Measurements from ENCODE around the gene RASSF5.
"Not testable (repeated sequence)": the region's sequence is repeated elsewhere in the genome, so short reads cannot be mapped to it uniquely, and the experiment has no call there.

Gene RASSF5

DNA sequence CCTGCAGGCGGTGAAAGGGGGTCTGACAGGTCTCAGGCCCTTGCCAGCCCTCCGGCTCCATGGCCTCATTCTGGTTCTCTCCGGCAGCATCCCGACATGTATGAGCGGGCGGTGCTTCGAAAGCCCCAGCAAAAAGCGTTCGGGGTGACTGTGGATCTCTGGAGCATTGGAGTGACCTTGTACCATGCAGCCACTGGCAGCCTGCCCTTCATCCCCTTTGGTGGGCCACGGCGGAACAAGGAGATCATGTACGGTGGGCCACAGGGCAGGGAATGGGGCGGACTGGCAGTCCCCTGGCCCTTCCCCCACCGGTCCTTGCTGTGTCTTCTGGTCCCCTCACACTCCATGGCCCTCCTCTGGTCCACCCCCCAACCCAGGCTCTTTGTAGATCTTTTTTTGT is 30.7 kb upstream of the RASSF5 start:
- DNase-seq (ENCODE audit: low read depth) = no peak

DNA sequence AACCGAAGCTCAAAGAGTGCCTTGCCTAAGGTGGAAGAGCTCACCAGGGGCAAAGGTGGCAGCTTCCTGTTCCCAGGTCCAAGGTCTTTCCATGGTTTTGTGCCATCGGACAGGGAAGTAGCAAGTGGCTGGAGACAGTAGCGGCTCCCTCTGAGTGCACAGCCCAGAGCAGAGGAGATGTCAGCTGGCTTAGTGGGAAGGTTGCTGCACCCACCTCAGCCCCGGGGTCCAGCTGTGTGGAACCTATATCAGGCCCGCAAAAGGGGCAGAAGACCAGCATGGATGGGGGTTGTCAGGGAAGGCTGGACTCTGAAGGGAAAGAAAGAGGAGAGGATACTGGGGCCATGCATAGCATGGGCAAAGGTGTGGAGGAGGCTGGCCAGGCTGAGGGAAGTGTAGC is 30.2 kb upstream of the RASSF5 start:
- no peak for DNase-seq (ENCODE audit: low read depth)

DNA sequence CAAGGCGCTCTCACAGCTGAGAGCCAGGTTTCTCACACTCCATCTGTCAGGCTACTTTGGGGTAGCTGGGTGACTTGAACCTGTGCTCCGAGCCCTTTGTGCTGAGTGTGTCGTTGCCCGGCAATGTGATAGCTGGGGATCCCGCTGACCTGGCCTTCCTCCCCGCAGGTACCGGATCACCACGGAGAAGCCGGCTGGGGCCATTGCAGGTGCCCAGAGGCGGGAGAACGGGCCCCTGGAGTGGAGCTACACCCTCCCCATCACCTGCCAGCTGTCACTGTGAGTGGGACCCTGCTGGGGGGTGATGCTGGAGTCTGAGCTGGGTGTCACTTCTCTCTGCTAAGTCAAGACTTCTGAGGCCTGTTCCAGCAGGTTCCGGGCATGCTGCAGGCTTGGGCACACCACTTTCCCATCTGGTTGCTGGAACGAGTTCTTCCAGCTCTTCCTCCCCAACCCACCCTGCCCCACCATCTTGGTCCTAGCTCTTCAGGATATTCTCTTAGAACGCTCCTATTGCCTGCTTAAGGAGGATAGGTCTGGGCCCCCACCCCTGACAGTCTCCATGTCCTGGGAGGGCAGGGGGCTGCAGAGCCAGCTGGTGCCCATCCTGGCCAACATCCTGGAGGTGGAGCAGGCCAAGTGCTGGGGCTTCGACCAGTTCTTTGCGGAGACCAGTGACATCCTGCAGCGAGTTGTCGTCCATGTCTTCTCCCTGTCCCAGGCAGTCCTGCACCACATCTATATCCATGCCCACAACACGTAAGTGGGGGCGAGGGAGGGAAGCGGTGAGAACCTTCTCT is 29.6 kb upstream of the RASSF5 start:
- DNase-seq (ENCODE audit: low read depth) = no peak

DNA sequence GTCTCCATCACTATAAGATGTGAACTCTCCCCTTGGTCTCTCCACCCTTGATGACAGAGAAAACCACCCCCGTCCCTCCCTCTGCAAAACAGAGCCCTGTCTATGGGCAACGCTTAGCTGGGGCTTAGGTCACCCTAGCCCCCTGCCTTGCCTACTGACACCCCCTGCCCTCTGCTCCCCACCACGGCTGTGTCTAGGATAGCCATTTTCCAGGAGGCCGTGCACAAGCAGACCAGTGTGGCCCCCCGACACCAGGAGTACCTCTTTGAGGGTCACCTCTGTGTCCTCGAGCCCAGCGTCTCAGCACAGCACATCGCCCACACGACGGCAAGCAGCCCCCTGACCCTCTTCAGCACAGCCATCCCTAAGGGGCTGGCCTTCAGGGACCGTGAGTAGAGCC is 28.6 kb upstream of the RASSF5 start:
- DNase-seq (ENCODE audit: low read depth) = no peak

DNA sequence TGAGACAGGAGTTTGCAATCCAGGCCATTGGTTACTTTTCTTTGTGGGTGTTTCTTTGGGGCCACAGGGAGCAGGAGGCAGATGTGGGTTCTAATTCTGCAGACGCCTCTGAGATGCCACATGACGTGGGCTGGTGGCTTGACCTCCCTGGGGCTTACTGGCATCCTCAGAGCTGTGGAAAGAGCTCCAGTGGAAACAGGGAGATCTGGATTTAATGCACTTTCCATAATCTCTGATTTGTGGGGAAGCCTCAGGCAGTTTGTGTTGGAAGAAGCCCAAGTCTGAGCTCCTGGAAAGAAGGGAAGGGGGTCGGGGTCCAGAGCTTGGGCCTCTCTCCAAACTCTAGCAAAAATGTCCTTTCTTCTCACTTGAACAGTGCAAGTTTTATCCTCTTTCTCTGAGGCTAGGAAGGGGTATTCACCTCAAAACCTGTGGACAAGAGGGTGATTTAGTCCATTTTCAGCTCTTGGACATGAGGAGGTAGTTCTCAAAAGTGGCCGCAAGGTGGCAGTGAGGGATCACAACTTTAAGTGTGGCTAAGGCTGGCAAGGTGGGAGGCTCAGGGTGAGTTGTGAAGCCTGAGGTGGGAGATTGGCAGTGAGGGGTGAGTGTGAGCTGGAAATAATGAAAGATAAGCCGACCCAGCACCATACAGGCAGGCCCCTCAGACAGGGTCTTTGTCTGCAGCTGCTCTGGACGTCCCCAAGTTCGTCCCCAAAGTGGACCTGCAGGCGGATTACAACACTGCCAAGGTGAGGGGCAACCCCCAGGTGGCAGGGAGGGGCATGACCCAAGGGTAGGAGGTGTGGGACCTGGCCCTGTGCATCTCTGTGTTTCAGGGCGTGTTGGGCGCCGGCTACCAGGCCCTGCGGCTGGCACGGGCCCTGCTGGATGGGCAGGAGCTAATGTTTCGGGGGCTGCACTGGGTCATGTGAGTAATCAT is 27.9 kb upstream of the RASSF5 start:
- DNase-seq (ENCODE audit: low read depth) = peak; percentile 81

DNA sequence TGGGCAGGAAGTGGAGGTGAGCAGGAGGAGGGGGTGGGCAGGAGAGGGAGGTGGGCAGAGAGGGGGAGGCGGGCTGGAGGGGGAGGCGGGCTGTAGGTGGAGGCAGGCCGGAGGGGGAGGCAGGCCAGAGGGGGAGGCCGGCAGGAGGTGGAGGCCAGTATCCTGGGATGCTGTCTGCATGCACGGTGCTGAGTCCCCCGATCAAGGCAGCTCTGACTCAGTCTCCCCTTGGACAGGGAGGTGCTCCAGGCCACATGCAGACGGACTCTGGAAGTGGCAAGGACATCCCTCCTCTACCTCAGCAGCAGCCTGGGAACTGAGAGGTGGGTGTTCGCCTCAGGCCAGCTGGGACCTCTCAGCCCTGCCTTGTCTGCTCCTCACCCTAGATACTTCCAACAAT is 27.1 kb upstream of the RASSF5 start:
- DNase-seq (ENCODE audit: low read depth) = no peak

DNA sequence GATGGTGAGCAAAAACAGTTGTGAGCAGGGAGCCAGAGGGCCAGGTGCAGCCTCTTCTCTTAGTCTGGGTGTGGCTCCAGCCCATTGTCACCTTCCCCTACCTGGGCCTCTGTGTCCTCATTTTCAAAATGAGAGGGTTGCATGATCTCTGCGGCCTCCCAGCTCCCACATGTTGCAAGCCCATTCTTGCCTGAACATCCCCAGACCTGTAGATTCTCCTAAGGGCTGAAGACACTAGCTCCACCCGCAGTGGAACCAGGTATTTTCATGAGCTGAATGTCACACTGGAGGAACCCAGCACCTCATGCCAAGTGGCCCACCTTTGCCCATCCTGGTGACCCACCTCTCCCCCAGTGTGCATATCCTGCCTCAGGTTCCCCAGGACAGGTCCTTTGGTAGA is 24.7 kb upstream of the RASSF5 start:
- DNase-seq (ENCODE audit: low read depth) = no peak

DNA sequence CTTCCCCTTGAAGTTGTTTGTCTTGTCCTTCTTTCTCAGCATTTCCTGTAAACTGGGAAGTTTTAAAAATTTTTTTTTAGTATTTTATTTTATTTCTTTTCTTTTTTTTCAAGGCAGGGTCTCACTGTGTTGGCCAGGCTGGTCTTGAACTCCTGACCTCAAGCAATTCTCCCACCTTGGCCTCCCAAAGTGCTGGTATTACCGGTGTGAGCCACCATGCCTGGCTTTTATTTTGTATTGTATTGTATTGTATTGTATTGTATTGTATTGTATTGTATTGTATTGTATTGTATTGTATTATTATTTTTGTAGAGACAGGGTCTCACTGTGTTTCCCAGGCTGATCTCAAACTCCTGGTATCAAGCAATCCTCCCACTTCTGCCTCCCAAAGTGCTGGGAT is 23.5 kb upstream of the RASSF5 start:
- not testable (repeated sequence) for DNase-seq (ENCODE audit: low read depth)

DNA sequence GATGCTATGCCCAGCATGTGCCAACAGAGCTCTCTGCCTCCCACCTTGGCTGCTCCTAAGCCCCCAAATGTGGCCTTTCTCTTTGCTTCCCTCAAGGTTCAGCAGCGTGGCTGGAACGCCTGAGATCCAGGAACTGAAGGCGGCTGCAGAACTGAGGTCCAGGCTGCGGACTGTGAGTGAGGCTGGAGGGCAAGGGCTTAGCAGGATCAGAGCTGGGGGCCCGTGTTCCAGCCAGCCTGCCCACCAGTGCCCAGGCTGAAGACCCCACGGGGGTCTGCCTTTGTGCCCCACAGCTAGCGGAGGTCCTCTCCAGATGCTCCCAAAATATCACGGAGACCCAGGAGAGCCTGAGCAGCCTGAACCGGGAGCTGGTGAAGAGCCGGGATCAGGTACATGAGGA is 22.4 kb upstream of the RASSF5 start:
- DNase-seq (ENCODE audit: low read depth) = no peak

DNA sequence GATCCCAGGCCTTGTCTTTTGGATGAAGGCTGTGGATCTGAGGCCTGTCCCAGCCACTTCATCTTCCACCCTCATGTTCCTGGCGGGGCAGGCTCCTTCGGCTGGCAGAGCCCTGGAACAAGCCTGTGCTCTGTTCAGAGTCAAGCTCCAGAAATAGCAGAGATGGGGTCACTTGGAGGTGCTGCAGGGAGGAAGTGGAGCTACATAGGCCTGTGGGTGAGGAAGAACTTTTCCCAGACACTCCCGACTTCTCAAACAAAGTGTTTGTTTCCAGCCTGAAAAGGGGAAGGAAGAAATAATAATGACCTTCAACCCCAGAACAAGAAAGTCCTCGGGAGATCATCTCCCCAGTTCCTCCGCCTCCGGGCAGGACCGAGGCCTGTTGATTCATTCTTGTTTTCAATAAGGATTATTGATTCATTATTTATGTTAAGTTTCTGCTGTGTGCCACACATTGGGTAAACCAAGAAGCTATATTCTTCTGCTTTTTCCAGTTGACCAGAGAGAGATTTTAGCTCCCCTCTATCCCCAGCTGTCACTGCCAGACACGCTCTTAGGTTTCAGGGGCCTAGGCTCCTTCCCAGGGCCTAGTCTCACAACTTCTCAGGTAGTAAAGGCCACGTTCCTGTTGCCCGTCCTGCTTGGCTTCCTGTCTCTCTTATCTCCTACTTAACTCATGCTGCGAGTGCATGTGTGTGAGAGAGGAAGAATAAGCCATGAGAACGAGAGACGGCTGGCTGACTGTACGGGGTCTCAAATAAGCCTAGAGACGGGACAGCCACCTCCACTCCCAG is 20.1 kb upstream of the RASSF5 start:
- no peak for DNase-seq (ENCODE audit: low read depth)

DNA sequence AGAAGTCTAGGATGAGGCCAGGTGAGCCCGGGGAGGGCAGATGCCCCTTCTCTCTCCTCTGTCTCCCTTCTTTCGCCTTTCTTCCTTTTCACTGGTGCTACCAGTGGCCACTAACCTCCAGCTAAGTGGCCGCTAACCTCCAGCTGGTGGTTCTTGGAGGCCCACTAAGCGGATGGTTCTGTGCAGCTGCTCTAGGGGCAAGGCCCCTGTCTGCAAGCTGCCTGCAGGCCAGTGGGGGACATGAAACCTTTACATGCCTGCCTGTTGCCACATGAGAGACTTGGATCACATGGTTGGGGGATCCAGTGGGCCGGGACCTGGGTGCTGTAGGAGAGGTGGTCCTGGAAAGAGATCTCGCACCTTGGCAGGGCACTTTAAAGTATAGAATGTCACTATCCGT is 19.4 kb upstream of the RASSF5 start:
- DNase-seq (ENCODE audit: low read depth) = no peak

DNA sequence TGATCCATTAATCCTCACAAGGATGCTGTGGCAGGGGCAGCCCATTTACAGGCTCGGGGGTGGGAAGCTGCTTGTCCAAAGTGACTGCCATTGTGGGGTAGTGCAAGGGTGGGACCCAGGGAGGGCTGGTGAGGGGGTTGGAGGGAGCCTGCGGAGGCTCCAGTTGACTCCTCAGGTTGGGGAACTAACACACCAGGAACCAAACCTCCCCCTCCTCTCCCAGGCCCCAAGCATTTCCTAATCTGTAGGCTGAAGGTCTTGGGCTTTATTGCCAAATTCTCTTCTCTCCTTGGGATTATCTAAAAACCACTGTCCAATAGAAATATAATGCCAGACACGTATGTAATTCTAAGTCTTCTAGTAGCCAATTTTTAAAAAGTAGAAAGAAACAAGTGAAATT is 18.9 kb upstream of the RASSF5 start:
- DNase-seq (ENCODE audit: low read depth) = no peak

DNA sequence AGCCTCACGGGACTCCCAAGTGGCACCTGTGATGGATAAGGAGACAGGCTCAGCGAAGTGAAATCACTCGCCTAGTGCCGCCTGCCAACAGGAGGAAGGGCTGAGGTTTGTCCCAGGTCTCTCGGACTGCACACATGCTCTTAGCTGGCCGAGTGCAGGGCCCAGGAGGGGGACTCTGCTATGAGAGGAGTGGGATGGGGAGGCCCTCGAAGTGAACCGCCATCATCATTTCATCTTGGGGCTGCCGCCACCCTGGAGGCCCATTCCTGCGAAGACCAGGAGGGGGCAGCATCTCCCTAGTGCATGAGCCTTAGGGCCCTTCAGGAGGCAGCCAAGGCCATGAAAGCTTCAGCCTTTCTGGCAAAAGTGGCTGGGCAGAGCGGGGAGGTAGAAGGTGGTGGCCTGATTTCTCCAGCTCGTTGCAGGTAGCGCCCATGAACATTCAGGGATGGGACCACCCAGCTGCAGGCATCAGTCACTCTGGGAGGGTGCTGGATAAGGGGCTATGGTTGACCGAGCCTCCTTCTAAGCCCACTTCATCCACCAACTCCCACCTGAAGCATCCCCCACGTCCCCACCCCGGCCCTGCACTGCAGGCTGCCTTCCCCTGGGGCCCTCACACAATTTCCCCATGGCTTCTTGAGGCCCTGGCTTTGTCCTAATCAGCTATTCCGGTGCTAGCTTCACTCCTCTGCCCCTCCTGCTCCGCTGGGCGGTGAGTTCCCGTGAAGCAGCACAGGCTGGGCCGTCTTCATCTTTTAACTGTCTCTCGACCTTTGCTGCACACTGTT is 17.2 kb upstream of the RASSF5 start:
- no peak for DNase-seq (ENCODE audit: low read depth)

DNA sequence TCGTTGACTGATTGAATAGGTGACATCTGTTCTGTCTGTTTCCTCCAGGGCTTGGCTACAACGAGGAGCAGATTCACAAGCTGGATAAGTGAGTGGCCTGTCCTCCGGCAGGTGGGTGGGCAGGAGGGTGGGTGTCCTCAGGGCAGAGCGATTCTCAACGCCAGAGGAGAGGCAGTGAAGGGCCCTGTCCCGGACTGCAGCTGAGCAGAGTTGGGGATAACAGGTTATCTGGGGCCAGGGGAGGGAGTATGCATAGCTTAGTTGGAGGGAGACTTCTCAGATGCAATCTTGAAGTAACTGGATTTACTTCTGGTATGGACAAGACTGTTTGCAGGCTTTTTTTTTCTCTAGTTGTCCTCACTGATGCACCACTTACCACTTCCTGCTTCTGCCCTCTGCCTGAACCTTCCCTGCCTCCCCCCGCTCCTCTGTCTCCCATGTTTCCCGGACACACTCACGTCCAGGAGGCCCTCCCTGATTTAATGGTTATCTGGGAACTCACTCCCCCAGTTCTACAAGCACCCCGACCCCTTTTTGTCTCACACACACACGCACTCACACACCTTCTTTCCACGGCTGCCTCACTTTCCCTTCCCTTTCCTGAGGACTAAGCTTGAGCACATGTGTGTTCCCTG is 16.4 kb upstream of the RASSF5 start:
- DNase-seq (ENCODE audit: low read depth) = no peak

DNA sequence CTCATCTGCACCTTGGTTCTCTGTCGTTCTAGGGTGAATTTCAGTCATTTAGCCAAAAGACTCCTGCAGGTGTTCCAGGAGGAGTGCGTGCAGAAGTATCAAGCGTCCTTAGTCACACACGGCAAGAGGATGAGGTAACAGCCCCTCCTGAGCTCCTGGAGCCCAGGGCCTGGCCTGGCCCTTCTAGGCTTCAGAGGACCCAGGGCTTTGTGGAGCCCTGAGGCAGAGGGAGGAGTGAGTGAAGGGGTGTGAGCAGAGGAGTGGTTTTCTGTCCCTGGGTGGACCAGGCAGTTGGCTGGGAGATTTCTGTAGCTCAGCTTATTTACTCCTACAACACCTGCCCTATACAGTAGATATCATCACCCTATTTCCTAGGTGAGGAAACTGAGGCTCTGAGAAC is 15.7 kb upstream of the RASSF5 start:
- DNase-seq (ENCODE audit: low read depth) = no peak

DNA sequence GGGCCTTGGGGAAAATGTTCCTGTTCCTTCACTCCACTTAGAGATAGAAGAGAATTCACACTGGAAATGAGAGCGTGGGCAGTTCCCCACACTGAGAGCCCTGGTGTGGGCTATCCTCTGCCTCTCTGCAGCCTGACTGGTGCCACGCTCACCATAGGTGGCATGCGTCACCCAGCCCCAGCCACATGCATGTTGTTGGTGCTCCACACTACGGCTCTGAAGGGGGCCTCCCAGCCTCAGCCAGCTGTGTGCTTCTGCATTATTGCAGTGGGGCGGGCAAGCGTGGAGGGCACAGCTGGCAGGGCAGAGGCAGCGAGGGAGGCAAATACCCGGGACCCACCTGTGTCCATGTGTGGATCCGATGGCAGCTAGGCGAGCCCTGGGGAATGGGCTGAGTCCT is 14.7 kb upstream of the RASSF5 start:
- no peak for DNase-seq (ENCODE audit: low read depth)

DNA sequence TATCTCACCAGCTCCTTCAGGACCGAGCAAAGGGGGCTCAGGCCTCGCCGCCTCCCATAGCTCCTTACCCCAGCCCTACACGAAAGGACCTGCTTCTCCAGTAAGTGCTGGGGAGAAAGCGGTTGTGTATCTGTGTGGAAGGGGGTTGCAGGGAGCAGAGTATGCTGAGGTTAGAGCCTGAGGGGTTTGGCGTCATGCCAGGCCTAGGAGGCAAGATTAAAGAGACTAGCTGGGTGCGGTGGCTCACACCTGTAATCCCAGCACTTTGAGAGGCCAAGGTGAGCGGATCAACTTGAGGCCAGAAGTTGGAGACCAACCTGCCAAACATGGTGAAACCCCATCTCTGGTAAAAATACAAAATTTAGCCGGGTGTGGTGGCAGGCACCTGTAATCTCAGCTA is 14.1 kb upstream of the RASSF5 start:
- no peak for DNase-seq (ENCODE audit: low read depth)

DNA sequence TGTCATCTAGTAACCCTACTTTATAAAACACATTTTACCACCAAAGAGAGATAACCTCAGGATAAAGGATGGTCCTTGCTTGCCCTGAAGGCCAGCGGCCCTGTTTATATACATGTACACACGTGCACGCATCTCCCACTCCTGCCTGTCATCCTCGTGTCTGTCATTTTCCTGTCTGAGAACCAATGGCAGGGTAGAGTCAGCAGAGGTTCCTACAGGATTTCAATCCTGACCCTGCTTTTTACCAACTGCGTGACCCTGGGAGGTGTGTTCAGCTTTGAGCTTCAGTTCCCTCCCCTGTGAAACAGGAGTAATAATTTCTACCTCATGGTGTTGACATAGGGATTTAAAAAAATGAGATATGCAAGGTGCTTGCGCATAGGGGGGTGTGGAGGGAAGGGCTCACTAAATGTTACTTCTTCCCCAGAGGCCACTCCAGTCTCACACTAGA is 12.3 kb upstream of the RASSF5 start:
- DNase-seq (ENCODE audit: low read depth) = no peak

DNA sequence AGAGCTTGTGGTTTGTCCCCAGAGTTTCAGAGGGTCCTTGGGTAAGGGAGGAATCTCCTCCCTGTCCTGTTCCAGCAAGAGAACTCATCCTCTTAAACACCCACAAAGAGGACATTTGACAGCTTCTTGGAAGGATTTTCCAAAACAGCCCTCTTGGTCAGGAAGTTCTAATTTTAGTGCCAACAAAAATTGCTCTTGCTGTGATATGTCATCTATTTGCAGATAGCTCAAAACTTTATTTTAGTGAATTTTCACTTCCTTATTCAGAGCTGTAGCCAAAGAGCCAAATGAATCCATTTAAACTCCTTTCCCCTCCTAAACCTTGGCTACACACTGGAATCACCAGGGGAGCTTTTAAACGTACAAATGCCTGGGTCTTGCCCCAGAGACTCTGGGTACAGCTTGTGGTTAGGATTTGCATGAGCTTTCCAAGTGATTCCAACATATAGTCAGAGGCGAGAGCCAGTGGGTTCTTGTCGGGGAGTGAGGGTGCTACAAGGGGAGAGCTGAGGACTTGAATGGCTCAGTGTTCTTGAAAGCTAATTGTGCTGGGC is 11.8 kb upstream of the RASSF5 start:
- no peak for DNase-seq (ENCODE audit: low read depth)

DNA sequence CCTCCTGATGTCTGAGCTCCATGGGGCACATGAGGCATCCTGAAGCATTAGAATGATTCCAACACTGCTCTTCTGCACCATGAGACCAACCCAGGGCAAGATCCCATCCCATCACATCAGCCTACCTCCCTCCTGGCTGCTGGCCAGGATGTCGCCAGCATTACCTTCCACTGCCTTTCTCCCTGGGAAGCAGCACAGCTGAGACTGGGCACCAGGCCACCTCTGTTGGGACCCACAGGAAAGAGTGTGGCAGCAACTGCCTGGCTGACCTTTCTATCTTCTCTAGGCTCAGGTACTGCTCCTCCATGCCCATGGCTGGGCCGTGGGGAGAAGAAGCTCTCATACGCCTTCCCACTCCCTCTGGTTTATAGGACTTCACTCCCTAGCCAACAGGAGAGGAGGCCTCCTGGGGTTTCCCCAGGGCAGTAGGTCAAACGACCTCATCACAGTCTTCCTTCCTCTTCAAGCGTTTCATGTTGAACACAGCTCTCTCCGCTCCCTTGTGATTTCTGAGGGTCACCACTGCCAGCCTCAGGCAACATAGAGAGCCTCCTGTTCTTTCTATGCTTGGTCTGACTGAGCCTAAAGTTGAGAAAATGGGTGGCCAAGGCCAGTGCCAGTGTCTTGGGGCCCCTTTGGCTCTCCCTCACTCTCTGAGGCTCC is 11.1 kb upstream of the RASSF5 start:
- DNase-seq (ENCODE audit: low read depth) = peak; percentile 33

All from CMK (cell line).